ENCODE measurements around the gene GMDS.
A peak's percentile ranks its signal among the peaks of the same experiment; 100 is the strongest.

Gene GMDS

GRCh38 chr6:2133716-2134310 lies 111.6 kb downstream of the GMDS start:
- DNase-seq (ENCODE audit: low read depth in 2 of 2) = no peak

- DNase-seq (ENCODE audit: low read depth in 2 of 2) = no peak
These were observed 112.5 kb downstream of the GMDS start for GRCh38 chr6:2132916-2133315.

DNA sequence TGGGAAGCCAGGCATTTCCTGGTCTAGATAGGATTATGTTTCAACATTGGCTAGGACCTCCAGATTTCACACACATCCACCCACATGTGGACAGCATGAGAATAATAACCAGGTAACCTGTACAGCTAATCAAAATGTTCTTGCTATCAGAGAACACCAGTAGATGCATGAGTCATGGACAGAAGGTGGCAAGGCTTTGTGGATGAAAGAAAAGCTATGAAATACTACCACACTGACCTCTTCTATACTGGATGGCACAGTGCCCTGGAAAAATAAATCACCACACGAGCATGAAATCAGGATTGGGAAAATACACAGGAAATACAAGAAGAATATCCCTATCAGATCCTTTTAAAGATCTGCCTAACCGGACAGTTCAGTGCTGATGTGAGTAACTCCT lies 113.0 kb downstream of the GMDS start:
- no peak for DNase-seq (ENCODE audit: low read depth in 2 of 2)

DNA sequence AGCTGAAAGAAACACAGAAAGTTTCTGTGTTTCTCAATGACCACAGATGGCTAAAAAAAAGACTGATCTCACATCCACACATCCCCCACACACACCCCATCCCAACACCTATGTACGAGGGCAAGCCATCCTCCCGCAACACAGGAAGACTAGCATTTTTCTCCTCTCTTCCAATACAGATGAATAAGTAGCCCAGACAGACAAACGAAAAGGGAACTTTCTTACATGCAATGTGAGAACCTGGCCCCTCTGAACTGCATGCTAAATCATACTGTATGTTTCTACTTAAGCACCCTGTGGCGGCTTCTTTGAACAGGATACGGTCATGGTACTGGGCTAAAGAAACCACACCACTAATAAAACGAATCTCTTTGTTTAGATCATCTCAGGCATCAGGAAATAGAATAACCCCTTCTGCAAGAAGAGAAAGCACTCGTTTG lies 116.2 kb downstream of the GMDS start:
- no peak for DNase-seq (ENCODE audit: low read depth in 2 of 2)

DNA sequence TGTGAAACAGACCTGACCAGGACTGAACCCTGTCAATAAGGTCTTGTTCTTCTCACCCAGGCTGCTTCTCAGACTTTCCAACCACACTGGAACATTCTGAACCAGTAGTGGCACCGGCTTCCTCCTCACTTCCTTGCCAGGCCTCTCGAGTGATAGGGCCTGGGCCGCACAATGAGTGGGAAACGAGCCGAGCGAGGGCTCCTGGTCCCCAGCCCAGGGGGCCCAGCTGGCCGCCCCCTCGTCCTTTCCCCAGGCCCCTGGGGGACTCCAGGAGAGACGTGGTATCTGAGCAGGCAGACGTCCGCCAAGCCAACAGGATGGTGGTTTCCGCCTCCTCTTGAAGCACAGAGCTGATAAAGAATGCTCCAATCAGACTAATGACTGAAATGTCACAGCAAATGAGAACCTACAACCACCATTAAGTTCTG lies 117.9 kb downstream of the GMDS start:
- peak; percentile 5 to 21 for DNase-seq (ENCODE audit: low read depth in 2 of 2)

- DNase-seq (ENCODE audit: low read depth in 2 of 2) = no peak
These were observed 119.1 kb downstream of the GMDS start for GRCh38 chr6:2126351-2126750.

- DNase-seq (ENCODE audit: low read depth in 2 of 2) = no peak
These were observed 120.2 kb downstream of the GMDS start for GRCh38 chr6:2125158-2125557.

DNA sequence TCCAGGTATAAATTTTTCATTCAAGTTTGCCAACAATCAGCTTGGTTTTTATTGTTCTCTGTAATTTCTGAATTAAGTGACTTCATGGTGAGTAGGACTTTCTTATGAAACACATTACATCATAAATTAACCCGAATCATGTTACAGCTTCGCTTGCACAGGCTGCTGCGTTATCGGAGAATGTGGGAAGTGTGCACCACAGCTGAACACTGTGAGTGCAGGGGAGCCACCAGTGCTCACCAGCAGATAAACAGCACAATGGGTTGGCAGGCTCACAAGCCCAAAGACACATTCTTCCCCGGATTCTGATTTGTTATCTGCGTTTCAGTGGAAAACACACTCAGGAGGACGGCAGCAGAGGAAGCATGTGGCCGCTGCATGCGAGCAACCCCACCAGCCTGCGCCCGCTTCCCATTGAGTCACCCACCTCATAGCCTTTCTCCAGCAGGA lies 121.1 kb downstream of the GMDS start:
- DNase-seq (ENCODE audit: low read depth in 2 of 2) = no peak

GRCh38 chr6:2120912-2121311 lies 124.5 kb downstream of the GMDS start:
- no peak for DNase-seq (ENCODE audit: low read depth in 2 of 2)

DNA sequence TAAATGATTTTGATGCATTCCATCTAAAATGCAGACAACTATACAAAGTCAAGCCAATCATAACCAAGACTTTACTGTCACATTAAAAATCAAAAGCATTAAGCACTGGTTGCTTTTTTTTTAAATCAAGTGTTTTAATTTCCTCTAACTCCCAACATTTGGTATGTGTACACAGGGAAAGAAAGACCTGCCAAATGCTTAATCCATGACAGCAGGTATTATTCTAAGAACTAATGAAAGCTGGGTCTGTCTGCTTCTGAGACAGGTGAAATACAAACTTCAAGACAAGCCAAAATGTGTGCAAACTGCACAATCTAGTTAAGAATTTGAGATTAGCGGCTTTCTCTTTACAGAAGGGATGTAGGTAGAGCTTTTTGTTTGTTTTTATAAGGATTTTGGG lies 126.1 kb downstream of the GMDS start:
- no peak for DNase-seq (ENCODE audit: low read depth in 2 of 2)

GRCh38 chr6:2118136-2118535 lies 127.3 kb downstream of the GMDS start:
- DNase-seq (ENCODE audit: low read depth in 2 of 2) = no peak

GRCh38 chr6:2117447-2117846 lies 128.0 kb downstream of the GMDS start:
- DNase-seq (ENCODE audit: low read depth in 2 of 2) = no peak

- no peak for DNase-seq (ENCODE audit: low read depth in 2 of 2)
These were observed 128.9 kb downstream of the GMDS start for GRCh38 chr6:2116496-2116895.

DNA sequence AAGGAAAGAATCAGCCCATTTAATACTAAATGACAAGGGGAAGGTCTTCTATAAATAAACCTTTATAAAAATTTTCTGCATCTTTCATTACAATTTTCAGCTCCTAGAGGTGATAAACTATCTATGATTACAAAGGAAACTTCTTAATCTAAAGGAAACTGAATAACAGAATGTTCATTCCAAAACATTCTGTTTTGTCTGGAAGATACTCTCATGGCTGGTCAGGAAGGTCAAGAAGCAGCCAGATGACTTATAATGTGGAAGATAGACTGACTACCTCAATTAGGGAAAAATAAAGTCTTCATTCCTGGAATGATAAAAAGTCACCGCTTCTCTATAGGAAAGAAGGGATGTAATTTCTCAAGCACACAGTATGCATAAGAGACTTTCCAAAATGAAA lies 131.3 kb downstream of the GMDS start:
- no peak for DNase-seq (ENCODE audit: low read depth in 2 of 2)

DNA sequence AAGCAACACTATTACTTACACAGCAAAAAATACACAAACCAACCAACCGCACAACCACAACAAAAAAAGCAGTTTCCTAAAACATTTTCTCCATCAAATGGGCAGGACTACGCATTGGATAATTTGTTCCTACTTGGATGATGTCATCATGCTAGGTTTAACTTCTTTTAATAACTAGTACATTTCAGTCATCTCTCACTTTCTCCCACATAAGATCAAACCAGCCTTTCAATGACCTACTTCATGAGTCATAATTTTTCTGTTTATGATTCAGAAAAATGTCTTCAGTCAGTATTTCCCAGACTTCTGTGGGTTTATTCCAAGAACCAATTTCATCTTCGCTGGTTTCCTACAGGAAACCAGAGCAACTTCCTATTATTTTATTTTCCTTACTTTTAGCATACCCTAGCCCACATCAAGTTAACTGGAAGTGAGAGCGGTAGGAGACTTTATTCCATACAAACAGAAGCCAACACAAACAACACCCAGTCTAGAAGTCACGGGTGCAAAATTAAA lies 134.2 kb downstream of the GMDS start:
- DNase-seq (ENCODE audit: low read depth in 2 of 2) = no peak

DNA sequence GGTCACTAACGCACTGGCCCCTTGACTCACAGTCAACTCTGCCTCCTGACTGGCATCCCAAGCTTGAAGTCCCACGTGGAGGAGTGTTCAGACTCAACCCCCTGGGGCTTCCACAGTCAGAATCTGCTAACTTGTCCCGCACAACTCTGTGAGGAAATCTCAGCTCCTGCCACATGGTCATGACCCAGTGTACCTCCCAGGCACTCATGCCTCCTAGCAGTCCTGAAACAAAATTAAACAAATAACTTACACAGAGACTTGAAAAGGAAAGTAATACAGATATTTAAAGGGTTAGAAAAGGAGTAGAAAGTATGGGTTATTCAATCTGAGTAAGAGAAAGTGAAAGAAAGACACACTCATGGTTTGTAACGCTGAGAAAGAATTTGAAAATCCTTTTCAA lies 134.9 kb downstream of the GMDS start:
- DNase-seq (ENCODE audit: low read depth in 2 of 2) = no peak

- DNase-seq (ENCODE audit: low read depth in 2 of 2) = no peak
These were observed 135.6 kb downstream of the GMDS start for GRCh38 chr6:2109796-2110195.

DNA sequence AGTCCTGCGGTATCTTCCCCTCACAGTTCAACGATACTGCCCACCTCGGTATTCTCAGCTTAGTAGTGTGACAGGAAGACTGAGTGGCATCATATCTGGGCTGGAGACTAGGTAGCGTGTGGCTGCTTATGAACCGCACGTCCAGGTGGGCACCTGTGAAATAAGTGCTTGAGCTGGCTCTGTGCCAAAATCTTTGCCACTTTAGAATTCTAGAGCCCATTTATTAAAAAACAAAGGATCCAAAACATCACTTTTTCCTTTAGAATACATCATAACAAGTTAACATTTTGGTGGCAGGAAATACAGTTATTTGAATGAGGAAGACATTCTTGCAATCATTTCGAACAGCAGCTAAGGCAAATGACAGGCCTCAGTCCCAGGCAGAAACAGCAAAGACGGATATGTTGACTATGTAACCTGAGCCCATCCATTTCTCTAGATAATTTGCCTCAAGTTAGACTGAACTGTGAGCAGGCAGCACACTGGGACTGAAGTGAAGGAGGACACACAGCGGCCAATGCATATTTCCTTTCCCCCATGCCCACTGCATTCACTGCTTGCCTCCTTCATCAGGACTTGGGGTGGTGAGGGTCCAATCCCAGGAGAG lies 136.6 kb downstream of the GMDS start:
- no peak for DNase-seq (ENCODE audit: low read depth in 2 of 2)

DNA sequence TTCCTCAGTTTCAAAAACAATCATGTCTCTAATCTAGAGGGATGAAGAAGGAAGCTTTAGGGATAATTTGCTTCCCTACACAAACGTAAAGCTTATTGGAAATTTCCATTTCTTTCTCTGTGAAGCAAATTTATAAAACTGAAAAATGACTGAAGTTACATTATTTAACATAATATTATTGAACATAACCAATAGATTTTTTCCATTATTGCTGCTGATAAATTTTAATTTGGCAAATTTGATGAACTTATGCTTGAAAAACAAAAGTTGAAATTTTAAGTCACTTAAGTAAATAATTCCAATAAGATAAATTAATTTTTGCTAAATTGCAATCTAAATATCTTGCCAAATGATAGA lies 140.9 kb downstream of the GMDS start:
- no peak for DNase-seq (ENCODE audit: low read depth in 2 of 2)

GRCh38 chr6:2103765-2104523 lies 141.5 kb downstream of the GMDS start:
- no peak for DNase-seq (ENCODE audit: low read depth in 2 of 2)

DNA sequence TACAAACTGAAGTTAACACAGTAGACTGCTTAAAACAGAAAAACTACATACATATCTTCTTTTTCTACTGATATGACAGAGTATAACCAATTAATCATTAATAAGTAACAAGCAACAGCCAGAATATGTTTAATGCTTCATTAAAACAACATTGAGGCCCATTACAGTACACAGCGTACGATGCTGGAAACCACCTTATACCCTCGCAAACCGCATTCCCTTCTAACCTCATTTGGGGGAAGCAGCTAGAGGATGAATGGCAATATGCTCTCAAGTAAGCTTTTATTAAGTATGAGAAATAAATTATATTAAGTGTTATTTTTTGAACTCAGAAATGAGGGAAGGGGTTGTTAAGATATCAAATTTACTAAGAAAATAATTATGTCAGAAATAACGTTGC lies 142.4 kb downstream of the GMDS start:
- no peak for DNase-seq (ENCODE audit: low read depth in 2 of 2)

DNA sequence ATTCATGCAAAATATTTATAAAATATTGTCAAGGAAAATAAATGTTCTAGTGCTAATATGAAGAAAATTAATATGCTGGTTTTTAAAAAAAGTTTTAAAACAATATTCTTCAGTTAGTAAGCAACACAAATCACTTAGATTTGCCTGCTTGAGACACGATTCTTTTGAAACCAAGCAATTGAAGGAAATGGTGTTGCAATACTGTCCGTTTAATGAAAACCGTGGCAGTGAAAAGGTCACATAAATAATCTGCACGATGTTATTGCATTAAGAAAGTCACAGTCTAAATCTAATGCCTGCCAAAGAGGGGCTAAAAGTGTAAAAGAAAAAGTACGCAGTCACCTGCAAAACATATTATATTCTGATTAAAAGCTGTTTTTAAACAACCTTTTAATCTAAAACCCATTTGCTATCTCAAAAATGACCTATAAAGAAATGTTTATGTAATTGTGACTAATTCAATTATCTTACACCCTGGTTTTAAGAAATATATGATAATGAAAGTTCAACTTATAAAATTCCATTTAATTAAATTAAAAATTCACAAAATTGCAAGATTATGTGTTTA lies 143.0 kb downstream of the GMDS start:
- DNase-seq (ENCODE audit: low read depth in 2 of 2) = no peak

GRCh38 chr6:2101213-2101612 lies 144.2 kb downstream of the GMDS start:
- no peak for DNase-seq (ENCODE audit: low read depth in 2 of 2)
